Ishikawa (cell line): ENCODE results near the gene LOXHD1.

Experiments
- CEBPB ChIP-seq: IDR thresholded peaks from 2 replicates; pipeline ENCODE4 v1.6.1; 2012
- CREB1 ChIP-seq: IDR thresholded peaks from 2 replicates; pipeline ENCODE4 v1.6.1; 2012; ENCODE audit warnings: low read depth
- EGR1 ChIP-seq: IDR thresholded peaks from 2 replicates; pipeline ENCODE4 v1.6.1; 2012
- EP300 ChIP-seq: IDR thresholded peaks from 2 replicates; pipeline ENCODE4 v1.6.1; 2012; ENCODE audit warnings: borderline replicate concordance
- FOXM1 ChIP-seq: IDR thresholded peaks from 2 replicates; pipeline ENCODE4 v1.6.1; 2012; ENCODE audit warnings: low read depth, borderline replicate concordance
- NFIC ChIP-seq: IDR thresholded peaks from 2 replicates; pipeline ENCODE4 v1.6.1; 2012
- RAD21 ChIP-seq: IDR thresholded peaks from 2 replicates; pipeline ENCODE4 v1.6.1; 2012; ENCODE audit warnings: low read depth
- REST ChIP-seq: IDR thresholded peaks from 2 replicates; pipeline ENCODE4 v1.6.1; 2012; ENCODE audit warnings: low read depth, mild to moderate bottlenecking
- TAF1 ChIP-seq: IDR thresholded peaks from 2 replicates; pipeline ENCODE4 v1.6.1; 2012; ENCODE audit warnings: low read depth, mild to moderate bottlenecking
- TCF12 ChIP-seq: IDR thresholded peaks from 2 replicates; pipeline ENCODE4 v1.6.1; 2012; ENCODE audit warnings: low read depth
- TEAD4 ChIP-seq: IDR thresholded peaks from 2 replicates; pipeline ENCODE4 v1.6.1; 2012
- USF1 ChIP-seq: IDR thresholded peaks from 2 replicates; pipeline ENCODE4 v1.6.1; 2012
- YY1 ChIP-seq: IDR thresholded peaks from 2 replicates; pipeline ENCODE4 v1.6.1; 2012; ENCODE audit warnings: low read depth
- ZBTB7A ChIP-seq: IDR thresholded peaks from 2 replicates; pipeline ENCODE4 v1.6.1; 2012; ENCODE audit warnings: low read depth
- TF ChIP-seq, protein P1 (sequence below): IDR thresholded peaks from 2 replicates; pipeline ENCODE4 v1.6.1; 2012

LOXHD1 gene

DNA sequence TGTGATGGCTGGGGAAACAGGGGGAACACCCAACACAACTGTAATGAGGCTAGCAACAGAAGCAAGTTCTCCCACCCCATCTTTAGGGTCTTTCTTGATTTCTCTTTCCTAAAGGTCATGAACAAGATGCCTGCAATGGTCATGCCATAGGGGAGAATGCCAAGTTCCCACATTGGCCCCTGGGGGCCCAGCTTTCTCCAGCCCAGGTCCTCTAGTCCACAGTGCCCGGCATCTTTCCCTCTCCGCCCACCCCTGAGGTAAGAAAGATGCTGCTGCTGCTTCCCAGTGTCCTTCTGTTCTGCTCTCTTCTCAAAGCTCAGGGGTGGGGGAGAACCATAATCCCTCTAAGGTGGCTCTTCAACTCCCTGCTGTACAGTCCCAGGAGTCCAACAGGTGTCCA lies 78.0 kb downstream of the LOXHD1 start:
- TF ChIP-seq REST, result no peak
- TF ChIP-seq NFIC, result no peak
- TF ChIP-seq, protein P1, sequence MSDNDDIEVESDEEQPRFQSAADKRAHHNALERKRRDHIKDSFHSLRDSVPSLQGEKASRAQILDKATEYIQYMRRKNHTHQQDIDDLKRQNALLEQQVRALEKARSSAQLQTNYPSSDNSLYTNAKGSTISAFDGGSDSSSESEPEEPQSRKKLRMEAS, result no peak
- no peak for TF ChIP-seq TEAD4
- no peak for TF ChIP-seq TAF1
- no peak for TF ChIP-seq EGR1
- TF ChIP-seq YY1, result no peak
- no peak for TF ChIP-seq CEBPB
- TF ChIP-seq USF1, result no peak
- TF ChIP-seq ZBTB7A, result no peak
- no peak for TF ChIP-seq FOXM1
- TF ChIP-seq TCF12, result no peak
- no peak for TF ChIP-seq EP300
- no peak for TF ChIP-seq CREB1
- TF ChIP-seq RAD21, result no peak

DNA sequence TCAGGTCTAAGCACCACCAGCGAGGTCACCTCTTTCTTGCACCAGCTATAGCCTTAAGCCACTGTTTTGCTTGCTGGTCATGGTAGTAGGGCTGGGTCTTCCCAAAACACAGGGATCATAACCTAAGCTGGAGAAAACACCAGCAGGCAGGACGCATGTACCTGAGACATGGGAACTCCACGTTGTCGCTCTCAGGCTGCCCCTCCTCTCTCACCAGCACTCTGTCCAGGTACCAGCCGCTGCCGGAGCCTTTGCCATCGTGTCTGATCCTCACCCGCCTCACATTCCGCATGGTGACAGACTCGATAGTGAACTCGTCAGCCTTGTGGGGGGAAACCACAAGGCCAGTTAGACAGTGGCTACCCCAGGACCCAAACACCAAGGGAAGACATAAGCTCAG lies 79.5 kb downstream of the LOXHD1 start:
- TF ChIP-seq, protein P1, result no peak
- TF ChIP-seq FOXM1 (no peak), YY1 (no peak), USF1 (no peak), EP300 (no peak), NFIC (no peak), CEBPB (no peak), RAD21 (no peak), TCF12 (no peak), REST (no peak)

- TF ChIP-seq TAF1, result no peak
- TF ChIP-seq USF1, result no peak
- no peak for TF ChIP-seq EGR1
- no peak for TF ChIP-seq TCF12
- no peak for TF ChIP-seq NFIC
- no peak for TF ChIP-seq TEAD4
- no peak for TF ChIP-seq FOXM1
- TF ChIP-seq YY1, result no peak
- no peak for TF ChIP-seq CEBPB
- no peak for TF ChIP-seq EP300
These were observed 81.2 kb downstream of the LOXHD1 start for GRCh38 chr18:46575851-46576250.

GRCh38 chr18:46574743-46575115 lies 82.3 kb downstream of the LOXHD1 start:
- no peak for TF ChIP-seq NFIC
- no peak for TF ChIP-seq FOXM1

DNA sequence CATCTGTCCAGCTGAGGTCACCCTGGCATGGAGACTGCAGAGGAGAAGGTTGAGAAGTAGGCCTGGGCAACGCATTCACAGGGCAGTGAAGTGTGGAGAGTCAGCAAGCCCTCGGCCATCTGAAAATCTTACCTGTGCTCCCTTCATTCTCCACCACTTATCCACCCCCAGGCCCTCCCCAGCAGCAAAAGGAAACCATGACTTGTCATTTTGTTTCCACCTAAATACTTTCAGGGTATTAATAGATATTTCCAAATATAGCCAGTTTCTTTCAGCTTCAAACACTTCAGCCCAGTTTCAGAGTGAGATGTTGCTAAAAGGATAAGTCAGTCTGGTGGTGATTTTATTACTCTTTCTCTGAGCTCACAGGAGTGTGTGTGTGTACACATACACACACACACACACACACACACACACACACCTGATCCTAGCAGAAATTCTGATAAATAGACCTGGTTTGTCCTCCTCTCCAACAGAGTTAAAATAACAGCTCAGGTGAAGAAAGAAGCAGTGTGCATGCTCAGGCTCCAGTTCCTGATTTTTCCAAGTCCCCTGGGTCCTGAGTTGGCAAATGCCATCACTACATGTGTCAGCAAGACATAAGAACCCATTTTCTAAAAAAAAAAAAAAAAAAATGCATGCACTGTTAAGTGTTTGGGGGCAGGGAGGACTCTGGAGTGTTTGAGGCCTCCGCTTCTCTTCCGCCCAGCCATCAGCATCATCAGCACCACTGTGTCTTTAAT lies 82.8 kb downstream of the LOXHD1 start:
- TF ChIP-seq TCF12 (no peak), TAF1 (no peak), ZBTB7A (no peak), FOXM1 (no peak), EP300 (no peak), RAD21 (no peak), USF1 (no peak), EGR1 (no peak)
